SU-DHL-6 (cell line): ENCODE measurements around the gene ATP10A.

Experiments
- CTCF ChIP-seq: fragments of 200-600 bp; sonication (generic); IDR thresholded peaks from one replicate; pipeline ENCODE4 v1.5.1; 2017; ENCODE audit warnings: antibody characterized with exemption, mild to moderate bottlenecking, low read length, moderate library complexity; ENCODE audit not compliant: insufficient read depth, poor library complexity, severe bottlenecking
- EZH2phosphoT487 ChIP-seq: fragments of 200-600 bp; sonication (generic), shearing (Covaris generic); conservative IDR thresholded peaks from 2 replicates; pipeline ENCODE4 v1.6.1; 2018; ENCODE audit warnings: mild to moderate bottlenecking, antibody characterized with exemption, low read length, moderate library complexity, mixed read lengths

GRCh38 chr15:25678500-25678855 lies 184.6 kb downstream of the ATP10A start:
- no peak for TF ChIP-seq CTCF
- TF ChIP-seq EZH2phosphoT487 = no peak
